HepG2 (cell line): ENCODE measurements around the gene USE1. TPM values are rescaled to one million over a fixed set of nuclear protein-coding genes. Genes with fewer than 3 reads are reported as not detected.
A peak's percentile ranks its signal among the peaks of the same experiment; 100 is the strongest.

Experiments
- ATAC-seq: fragments of 200-7000 bp; cut with Tn5 transposase; 3 replicates; pipeline ENCODE4 v1.9.1; 2020; ENCODE audit warnings: mild to moderate bottlenecking, moderate library complexity
- BruUV-seq: library from RNA; stranded (reverse); fragments of 400-500 nt; replicated peaks from 2 replicates; lab custom pipeline; 2021; lab: Mats Ljungman, UMichigan
- CTCF ChIA-PET: fragments of 300-600 bp; formaldehyde crosslinking; extraction: SDS; loops from one replicate; lab custom pipeline; 2021; ENCODE audit warnings: low total read pairs, inconsistent platforms, low intra/inter-chr PET ratio; lab: Yijun Ruan, JAX
- POLR2A ChIA-PET: fragments of 350-600 bp; sonication (Branson Sonifier 250); formaldehyde crosslinking; loops from one replicate; lab custom pipeline; 2020; ENCODE audit warnings: antibody characterized with exemption, inconsistent platforms; lab: Yijun Ruan, JAX
- DNase-seq: peaks from one replicate; pipeline ENCODE4 v3.0.0-alpha.2; 2015; ENCODE audit warnings: low spot score
- FAIRE-seq: peaks from 3 replicates; lab custom pipeline; 2011; peaks lifted over from hg19 to GRCh38; lab: Jason Lieb, UNC
- H2AFZ ChIP-seq: one replicate; pipeline ENCODE4 v1.6.1; 2011; ENCODE audit warnings: low read length, inconsistent platforms
- H3K27ac ChIP-seq: fragments of 300-600 bp; 3 replicates; pipeline ENCODE4 v1.8.0; 2011; ENCODE audit warnings: mixed run types, mild to moderate bottlenecking, mixed read lengths, low read length, inconsistent platforms; ENCODE audit not compliant: insufficient read depth; ENCODE audit errors: extremely low read length
- H3K27me3 ChIP-seq, 2 experiments: fragments of 200-600 bp in 1 of 2; 2 replicates in 1 of 2; 3 replicates in 1 of 2; pipeline versions ENCODE4 v1.6.0 to v1.8.0; 2011; ENCODE audit warnings: low read length in 2 of 2, mild to moderate bottlenecking in 2 of 2, moderate library complexity in 2 of 2, inconsistent platforms in 1 of 2; ENCODE audit not compliant: insufficient read depth in 2 of 2, control insufficient read depth in 1 of 2
- H3K36me3 ChIP-seq, 2 experiments: fragments of 200-600 bp in 1 of 2; replicated peaks in 1 of 2; 2 replicates in 1 of 2; 3 replicates in 1 of 2; pipeline versions ENCODE4 v1.5.1 to v1.8.0; 2011; ENCODE audit warnings: low read length in 2 of 2, inconsistent platforms in 1 of 2; ENCODE audit not compliant: insufficient read depth in 2 of 2, control insufficient read depth in 1 of 2
- H3K4me1 ChIP-seq: 2 replicates; pipeline ENCODE4 v1.5.1; 2012; ENCODE audit warnings: low read length, inconsistent platforms; ENCODE audit not compliant: insufficient read depth
- H3K4me2 ChIP-seq: 2 replicates; pipeline ENCODE4 v1.6.0; 2011; ENCODE audit warnings: low read depth, low read length, inconsistent platforms
- H3K4me3 ChIP-seq, 3 experiments: fragments of 200-600 bp in 1 of 3; sonication (generic), shearing (Covaris generic) in 1 of 3; replicated peaks in 1 of 3; 2 replicates each; pipeline ENCODE4 v1.5.1; 2011 to 2016; ENCODE audit warnings: low read length in 3 of 3, inconsistent platforms in 2 of 3, low read depth in 2 of 3, mild to moderate bottlenecking in 2 of 3, control low read depth in 1 of 3, mixed read lengths in 1 of 3; ENCODE audit not compliant: insufficient read depth in 1 of 3
- H3K79me2 ChIP-seq: one replicate; pipeline ENCODE4 v1.6.1; 2011; ENCODE audit warnings: low read length, inconsistent platforms; ENCODE audit not compliant: insufficient read depth
- H3K9ac ChIP-seq: 2 replicates; pipeline ENCODE4 v1.6.0; 2011; ENCODE audit warnings: mild to moderate bottlenecking, low read depth, low read length, inconsistent platforms; ENCODE audit not compliant: insufficient read depth
- H3K9me3 ChIP-seq: 2 replicates; pipeline ENCODE4 v1.5.1; 2012; ENCODE audit warnings: mild to moderate bottlenecking, low read length
- H4K20me1 ChIP-seq: 2 replicates; pipeline ENCODE4 v1.6.0; 2011; ENCODE audit warnings: inconsistent platforms, mild to moderate bottlenecking, low read length, moderate library complexity; ENCODE audit not compliant: insufficient read depth
- ELF1 ChIP-seq: sonication (generic); formaldehyde crosslinking; IDR thresholded peaks from 2 replicates; pipeline ENCODE4 v1.4.0; 2020; ENCODE audit warnings: missing genetic modification reagents
- ZNF768 ChIP-seq: sonication (generic); formaldehyde crosslinking; IDR thresholded peaks from 2 replicates; pipeline ENCODE4 v1.4.0; 2020; ENCODE audit warnings: missing genetic modification reagents
- WGBS: methylation state at CpG from one replicate; pipeline ENCODE4 v1.1.6; 2017; ENCODE audit warnings: low lambda C conversion rate; 5-methylcytosine and 5-hydroxymethylcytosine counted together
- in situ Hi-C: cut with HindIII; loops from 2 replicates; pipeline ENCODE4 v1.10.0; 2017; ENCODE audit warnings: low pct_unique_long_range_greater_than_20kb; ENCODE audit not compliant: extremely low pct_ligation_motif_present
- intact Hi-C: fragments of 100-400 bp; cut with micrococcal nuclease; formaldehyde crosslinking; loops from one replicate; pipeline ENCODE4 v1.10.0; 2022; ENCODE audit not compliant: unreplicated experiment
- polyA plus RNA-seq, 8 experiments: library from polyadenylated mRNA; depleted of rRNA in 3 of 8; stranded (reverse) in 7 of 8; unstranded in 1 of 8; fragments of >200 nt; fragmentation: Illumina TruSeq in 4 of 8; extraction: Trizol in 4 of 8; gene quantifications; 2 replicates each; pipeline versions ENCODE4 v1.2.1 to v1.2.3, GENCODE V29; 2011 to 2016; ENCODE audit warnings: low read depth in 4 of 8, missing spikeins in 1 of 8, mixed read lengths in 1 of 8; ENCODE audit not compliant: insufficient read depth in 1 of 8
- total RNA-seq, 5 experiments: library from RNA; depleted of rRNA; stranded (reverse); fragments of >200 nt; fragmentation: Illumina TruSeq; extraction: Trizol; gene quantifications; 2 replicates each; pipeline ENCODE4 v1.2.3, GENCODE V29; 2016; ENCODE audit warnings: low read depth in 1 of 5
- TF ChIP-seq, protein P1 (sequence below): sonication (generic); formaldehyde crosslinking; IDR thresholded peaks from 2 replicates; pipeline ENCODE4 v1.5.1; 2020; ENCODE audit warnings: mild to moderate bottlenecking, missing genetic modification reagents, moderate library complexity
- TF ChIP-seq, protein P2 (sequence below): sonication (generic); formaldehyde crosslinking; IDR thresholded peaks from 2 replicates; pipeline ENCODE4 v1.4.0; 2020; ENCODE audit warnings: missing genetic modification reagents; ENCODE audit errors: not compliant biosample characterization

Gene USE1
- total and polyA plus RNA-seq, 2 of the 13 experiments (the other 11 are each of a cell fraction or from before 2014, with no cell fraction given), result 9.9 to 17.6 TPM

DNA sequence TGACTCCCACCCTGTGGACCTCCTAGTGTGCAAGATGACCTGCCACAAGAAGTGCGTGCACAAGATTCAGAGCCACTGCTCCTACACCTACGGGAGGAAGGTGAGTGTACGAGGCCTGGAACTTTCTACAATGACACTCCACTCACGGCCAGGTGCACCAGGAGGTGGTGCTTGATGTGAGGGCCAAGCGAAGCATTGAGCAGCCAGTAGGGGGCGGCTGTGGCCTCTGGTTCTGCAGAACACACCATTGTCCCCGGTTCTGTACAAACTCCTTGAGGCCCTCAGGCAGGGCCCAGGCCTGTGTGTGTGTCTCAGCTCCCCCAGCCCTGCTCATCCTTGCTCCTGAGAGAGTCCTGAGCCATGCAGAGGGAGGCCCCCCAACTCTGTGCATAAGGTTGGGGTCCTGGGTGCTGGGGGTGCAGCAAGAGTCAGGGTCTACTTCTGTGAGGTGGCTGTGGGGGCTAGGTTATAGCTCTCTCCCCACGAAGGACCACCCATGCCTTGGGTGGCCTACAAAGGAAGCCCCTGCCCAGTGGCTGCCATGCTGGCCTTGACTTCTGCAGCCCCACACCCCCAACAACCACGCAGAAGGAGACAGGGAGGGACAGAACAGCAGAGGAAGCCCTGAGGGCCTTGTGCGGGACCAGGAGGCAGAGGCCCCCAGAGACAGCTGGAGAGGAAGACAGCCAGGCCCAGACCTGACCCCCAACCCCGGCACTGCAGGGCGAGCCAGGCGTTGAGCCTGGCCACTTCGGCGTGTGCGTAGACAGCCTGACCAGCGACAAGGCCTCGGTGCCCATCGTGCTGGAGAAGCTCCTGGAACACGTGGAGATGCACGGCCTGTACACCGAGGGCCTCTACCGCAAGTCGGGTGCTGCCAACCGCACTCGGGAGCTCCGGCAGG, 9.7 kb upstream of the USE1 start (continued):
- TF ChIP-seq, protein P1, sequence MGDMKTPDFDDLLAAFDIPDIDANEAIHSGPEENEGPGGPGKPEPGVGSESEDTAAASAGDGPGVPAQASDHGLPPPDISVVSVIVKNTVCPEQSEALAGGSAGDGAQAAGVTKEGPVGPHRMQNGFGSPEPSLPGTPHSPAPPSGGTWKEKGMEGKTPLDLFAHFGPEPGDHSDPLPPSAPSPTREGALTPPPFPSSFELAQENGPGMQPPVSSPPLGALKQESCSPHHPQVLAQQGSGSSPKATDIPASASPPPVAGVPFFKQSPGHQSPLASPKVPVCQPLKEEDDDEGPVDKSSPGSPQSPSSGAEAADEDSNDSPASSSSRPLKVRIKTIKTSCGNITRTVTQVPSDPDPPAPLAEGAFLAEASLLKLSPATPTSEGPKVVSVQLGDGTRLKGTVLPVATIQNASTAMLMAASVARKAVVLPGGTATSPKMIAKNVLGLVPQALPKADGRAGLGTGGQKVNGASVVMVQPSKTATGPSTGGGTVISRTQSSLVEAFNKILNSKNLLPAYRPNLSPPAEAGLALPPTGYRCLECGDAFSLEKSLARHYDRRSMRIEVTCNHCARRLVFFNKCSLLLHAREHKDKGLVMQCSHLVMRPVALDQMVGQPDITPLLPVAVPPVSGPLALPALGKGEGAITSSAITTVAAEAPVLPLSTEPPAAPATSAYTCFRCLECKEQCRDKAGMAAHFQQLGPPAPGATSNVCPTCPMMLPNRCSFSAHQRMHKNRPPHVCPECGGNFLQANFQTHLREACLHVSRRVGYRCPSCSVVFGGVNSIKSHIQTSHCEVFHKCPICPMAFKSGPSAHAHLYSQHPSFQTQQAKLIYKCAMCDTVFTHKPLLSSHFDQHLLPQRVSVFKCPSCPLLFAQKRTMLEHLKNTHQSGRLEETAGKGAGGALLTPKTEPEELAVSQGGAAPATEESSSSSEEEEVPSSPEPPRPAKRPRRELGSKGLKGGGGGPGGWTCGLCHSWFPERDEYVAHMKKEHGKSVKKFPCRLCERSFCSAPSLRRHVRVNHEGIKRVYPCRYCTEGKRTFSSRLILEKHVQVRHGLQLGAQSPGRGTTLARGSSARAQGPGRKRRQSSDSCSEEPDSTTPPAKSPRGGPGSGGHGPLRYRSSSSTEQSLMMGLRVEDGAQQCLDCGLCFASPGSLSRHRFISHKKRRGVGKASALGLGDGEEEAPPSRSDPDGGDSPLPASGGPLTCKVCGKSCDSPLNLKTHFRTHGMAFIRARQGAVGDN (CRISPR knock-in tag), result peak; percentile 60
- TF ChIP-seq, all 625 proteins: peak for 23

DNA sequence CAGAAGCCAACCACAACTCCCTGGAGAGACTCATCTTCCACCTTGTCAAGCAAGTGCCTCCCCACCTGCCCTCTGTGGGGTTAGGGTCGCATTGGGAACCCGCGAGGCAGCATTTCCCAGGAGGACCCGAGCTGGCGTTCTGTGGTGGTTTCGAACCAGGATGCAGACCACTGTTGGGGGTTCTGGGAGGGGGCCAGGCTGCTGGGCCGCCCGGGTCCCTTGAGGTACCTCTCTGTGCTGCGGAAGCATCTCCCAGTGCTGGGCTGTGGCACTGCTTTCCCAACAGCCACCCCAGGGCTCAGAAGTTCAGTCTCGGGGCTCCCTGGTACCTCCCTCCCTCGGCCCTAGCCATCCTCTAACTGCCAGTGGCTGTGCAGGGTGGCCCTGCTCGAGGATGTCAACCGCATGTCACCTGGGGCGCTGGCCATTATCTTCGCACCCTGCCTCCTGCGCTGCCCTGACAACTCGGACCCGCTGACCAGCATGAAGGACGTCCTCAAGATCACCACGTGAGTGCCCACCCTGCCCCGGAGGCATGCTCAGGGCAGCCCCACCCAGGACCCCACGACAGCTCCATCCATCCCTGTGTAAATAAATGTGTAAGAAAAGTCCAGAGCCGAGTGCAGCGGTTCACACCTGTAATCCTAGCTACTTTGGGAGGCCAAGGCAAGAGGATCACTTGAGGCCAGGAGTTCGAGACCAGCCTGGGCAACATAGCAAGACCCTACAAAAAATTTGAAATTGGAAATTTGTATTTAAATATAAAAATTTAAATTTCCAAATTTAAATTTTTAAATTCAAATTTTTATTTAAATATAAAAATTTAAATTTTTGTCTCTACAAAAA, 8.2 kb upstream of the USE1 start:
- Histone ChIP-seq H3K4me2 (no peak overlapping the region), H3K27ac (no peak overlapping the region), H3K4me1 (no peaks in the 10 kb centered on the region), H3K9me3 (no peaks in the 10 kb centered on the region), H2AFZ (no peak overlapping the region), H3K4me3 (no peak overlapping the region), H3K27me3 (no peaks in the 10 kb centered on the region), H4K20me1 (no peaks in the 10 kb centered on the region), H3K36me3 (peaks cover 2 to 14% of the 10 kb centered on the region in 2 experiments; a peak in 4 of 5 replicates), H3K9ac (no peak overlapping the region), H3K79me2 (no peaks in the 10 kb centered on the region)
- ChIA-PET CTCF (interaction anchor here (2.1 kb wide), 1 partner anchor 76 kb away, joined by 17 read pairs; the partner anchor contains the start of gene ANKLE1), POLR2A (interaction anchor here (1.1 to 1.3 kb wide), 2 partner anchors 14 to 33 kb away, joined by 3 to 4 read pairs; no protein-coding TSS in a partner anchor)
- 98% methylated on average over 21 of the region's 25 CpGs for WGBS
- TF ChIP-seq ZNF768 (CRISPR knock-in tag), result peak; percentile 86
- TF ChIP-seq, protein P2, sequence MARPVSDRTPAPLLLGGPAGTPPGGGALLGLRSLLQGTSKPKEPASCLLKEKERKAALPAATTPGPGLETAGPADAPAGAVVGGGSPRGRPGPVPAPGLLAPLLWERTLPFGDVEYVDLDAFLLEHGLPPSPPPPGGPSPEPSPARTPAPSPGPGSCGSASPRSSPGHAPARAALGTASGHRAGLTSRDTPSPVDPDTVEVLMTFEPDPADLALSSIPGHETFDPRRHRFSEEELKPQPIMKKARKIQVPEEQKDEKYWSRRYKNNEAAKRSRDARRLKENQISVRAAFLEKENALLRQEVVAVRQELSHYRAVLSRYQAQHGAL, result no peak
- no peak for TF ChIP-seq ELF1 (CRISPR knock-in tag)
- intact Hi-C loops, result no loop called here
- BruUV-seq, result no TSS peak
- DNase-seq (no peak), FAIRE-seq (no peak), ATAC-seq (no peak)
- in situ Hi-C loops, result no loop called here
